GF-D8 (cell line): ENCODE measurements around the gene TMPRSS15.

Source experiments
- DNase-seq: peaks from one replicate; lab custom pipeline; 2025; lab: John Stamatoyannopoulos, UW

The TMPRSS15 gene

GRCh38 chr21:18244671-18245463 is 158.7 kb downstream of the TMPRSS15 start, which contains the start of gene CHODL:
Gene CHODL, plus strand, starts transcription at chr21:18244833. Its CDS starts 391 bp downstream, at chr21:18245224.
- DNase-seq, result no peak

- DNase-seq, result no peak
Observed at GRCh38 chr21:18235545-18235944, 168.0 kb downstream of the TMPRSS15 start.

- no peak for DNase-seq
Observed at GRCh38 chr21:18228060-18228739, 175.4 kb downstream of the TMPRSS15 start.

GRCh38 chr21:18222346-18222745 is 181.2 kb downstream of the TMPRSS15 start:
- no peak for DNase-seq

- no peak for DNase-seq
Observed at GRCh38 chr21:18220498-18220897, 183.1 kb downstream of the TMPRSS15 start.
